NCI-H1048 (cell line): Measurements from ENCODE around the gene ACTR1A.
"Not testable (repeated sequence)": the region's sequence is repeated elsewhere in the genome, so short reads cannot be mapped to it uniquely, and the experiment has no call there.

Experiments used
- DNase-seq: peaks from one replicate; lab custom pipeline; 2025; lab: John Stamatoyannopoulos, UW

The ACTR1A gene

GRCh38 chr10:102502337-102503151, at the start of gene ACTR1A:
Gene ACTR1A, minus strand, starts transcription at chr10:102502712. Its CDS starts 65 bp downstream, at chr10:102502647.
- peak; percentile 93 for DNase-seq

GRCh38 chr10:102550636-102551210, 48.2 kb upstream of the ACTR1A start:
- DNase-seq, result no peak

- DNase-seq, result no peak
Measured at GRCh38 chr10:102549549-102549948, 47.0 kb upstream of the ACTR1A start.

GRCh38 chr10:102546606-102547320, 44.3 kb upstream of the ACTR1A start:
- DNase-seq, result no peak

GRCh38 chr10:102545997-102546396, 43.5 kb upstream of the ACTR1A start:
- DNase-seq, result no peak

GRCh38 chr10:102545265-102545871, 42.9 kb upstream of the ACTR1A start:
- no peak for DNase-seq

- DNase-seq, result no peak
Measured at GRCh38 chr10:102542800-102543418, 40.4 kb upstream of the ACTR1A start.

- DNase-seq, result no peak
Measured at GRCh38 chr10:102540023-102540422, 37.5 kb upstream of the ACTR1A start.

- no peak for DNase-seq
Measured at GRCh38 chr10:102538811-102539210, 36.3 kb upstream of the ACTR1A start.

- no peak for DNase-seq
Measured at GRCh38 chr10:102537948-102538347, 35.4 kb upstream of the ACTR1A start.

GRCh38 chr10:102537367-102537766, 34.9 kb upstream of the ACTR1A start:
- DNase-seq, result no peak

GRCh38 chr10:102535481-102536147, 33.1 kb upstream of the ACTR1A start:
- DNase-seq, result no peak

GRCh38 chr10:102534966-102535365, 32.5 kb upstream of the ACTR1A start:
- DNase-seq, result not testable (repeated sequence)

GRCh38 chr10:102534333-102534732, 31.8 kb upstream of the ACTR1A start:
- DNase-seq, result no peak

- no peak for DNase-seq
Measured at GRCh38 chr10:102527546-102527945, 25.0 kb upstream of the ACTR1A start.

GRCh38 chr10:102524746-102525145, 22.2 kb upstream of the ACTR1A start:
- DNase-seq, result no peak

- DNase-seq, result no peak
Measured at GRCh38 chr10:102523250-102524029, 20.9 kb upstream of the ACTR1A start.

GRCh38 chr10:102522874-102523249, 20.4 kb upstream of the ACTR1A start:
- no peak for DNase-seq

GRCh38 chr10:102519246-102519825, 16.8 kb upstream of the ACTR1A start:
- DNase-seq, result no peak

GRCh38 chr10:102517553-102517952, 15.0 kb upstream of the ACTR1A start:
- no peak for DNase-seq
